Measurements from ENCODE around the gene NCOA5.

The NCOA5 gene

GRCh38 chr20:46070215-46070900 is 19.4 kb downstream of the NCOA5 start:
- no peak for DNase-seq (ENCODE audit: low spot score)
- TF ChIP-seq, protein P1, sequence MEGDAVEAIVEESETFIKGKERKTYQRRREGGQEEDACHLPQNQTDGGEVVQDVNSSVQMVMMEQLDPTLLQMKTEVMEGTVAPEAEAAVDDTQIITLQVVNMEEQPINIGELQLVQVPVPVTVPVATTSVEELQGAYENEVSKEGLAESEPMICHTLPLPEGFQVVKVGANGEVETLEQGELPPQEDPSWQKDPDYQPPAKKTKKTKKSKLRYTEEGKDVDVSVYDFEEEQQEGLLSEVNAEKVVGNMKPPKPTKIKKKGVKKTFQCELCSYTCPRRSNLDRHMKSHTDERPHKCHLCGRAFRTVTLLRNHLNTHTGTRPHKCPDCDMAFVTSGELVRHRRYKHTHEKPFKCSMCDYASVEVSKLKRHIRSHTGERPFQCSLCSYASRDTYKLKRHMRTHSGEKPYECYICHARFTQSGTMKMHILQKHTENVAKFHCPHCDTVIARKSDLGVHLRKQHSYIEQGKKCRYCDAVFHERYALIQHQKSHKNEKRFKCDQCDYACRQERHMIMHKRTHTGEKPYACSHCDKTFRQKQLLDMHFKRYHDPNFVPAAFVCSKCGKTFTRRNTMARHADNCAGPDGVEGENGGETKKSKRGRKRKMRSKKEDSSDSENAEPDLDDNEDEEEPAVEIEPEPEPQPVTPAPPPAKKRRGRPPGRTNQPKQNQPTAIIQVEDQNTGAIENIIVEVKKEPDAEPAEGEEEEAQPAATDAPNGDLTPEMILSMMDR (IDR thresholded peaks at IDR 0.05; ENCODE audit: extremely low read depth, insufficient read depth, missing control alignments) = no peak
- in situ Hi-C loops (cut with MboI; ENCODE audit: low pct_unique_long_range_greater_than_20kb, low sequenced_read_pairs, unreplicated experiment) = no loop called here

GRCh38 chr20:46065691-46066090 is 24.1 kb downstream of the NCOA5 start:
- TF ChIP-seq, protein P1 (IDR thresholded peaks at IDR 0.05; ENCODE audit: extremely low read depth, insufficient read depth, missing control alignments) = no peak
- in situ Hi-C loops (cut with MboI; ENCODE audit: low pct_unique_long_range_greater_than_20kb, low sequenced_read_pairs, unreplicated experiment) = no loop called here
- DNase-seq (ENCODE audit: low spot score) = no peak

DNA sequence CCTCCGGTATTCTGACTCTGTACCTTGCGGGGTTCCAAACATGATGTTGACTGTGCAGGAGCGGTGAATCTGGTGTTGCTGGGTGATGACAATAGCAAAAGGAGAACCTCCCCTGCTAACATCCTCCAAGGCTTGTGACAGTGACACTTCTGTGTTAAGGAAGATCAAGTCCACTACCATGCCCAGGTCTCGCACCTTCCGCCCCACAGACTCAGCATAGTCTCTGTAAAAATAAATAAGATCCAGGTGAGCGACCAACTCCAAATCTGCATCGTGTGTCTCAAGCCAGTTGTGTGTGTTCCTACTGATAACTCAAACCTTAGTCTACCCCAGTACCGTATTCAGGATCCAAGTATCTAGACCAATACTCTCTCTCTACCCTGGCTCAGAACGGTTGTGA is 24.8 kb downstream of the NCOA5 start:
- in situ Hi-C loops (cut with MboI; ENCODE audit: low pct_unique_long_range_greater_than_20kb, low sequenced_read_pairs, unreplicated experiment) = no loop called here
- TF ChIP-seq, protein P1 (IDR thresholded peaks at IDR 0.05; ENCODE audit: extremely low read depth, insufficient read depth, missing control alignments) = no peak
- no peak for DNase-seq (ENCODE audit: low spot score)

- TF ChIP-seq, protein P1 (IDR thresholded peaks at IDR 0.05; ENCODE audit: extremely low read depth, insufficient read depth, missing control alignments) = no peak
- in situ Hi-C loops (cut with MboI; ENCODE audit: low pct_unique_long_range_greater_than_20kb, low sequenced_read_pairs, unreplicated experiment) = no loop called here
- DNase-seq (ENCODE audit: low spot score) = peak; percentile 57
Measured at GRCh38 chr20:46063652-46064054, 26.1 kb downstream of the NCOA5 start.

GRCh38 chr20:46063151-46063550 is 26.6 kb downstream of the NCOA5 start:
- TF ChIP-seq, protein P1 (IDR thresholded peaks at IDR 0.05; ENCODE audit: extremely low read depth, insufficient read depth, missing control alignments) = no peak
- in situ Hi-C loops (cut with MboI; ENCODE audit: low pct_unique_long_range_greater_than_20kb, low sequenced_read_pairs, unreplicated experiment) = no loop called here
- DNase-seq (ENCODE audit: low spot score) = no peak

DNA sequence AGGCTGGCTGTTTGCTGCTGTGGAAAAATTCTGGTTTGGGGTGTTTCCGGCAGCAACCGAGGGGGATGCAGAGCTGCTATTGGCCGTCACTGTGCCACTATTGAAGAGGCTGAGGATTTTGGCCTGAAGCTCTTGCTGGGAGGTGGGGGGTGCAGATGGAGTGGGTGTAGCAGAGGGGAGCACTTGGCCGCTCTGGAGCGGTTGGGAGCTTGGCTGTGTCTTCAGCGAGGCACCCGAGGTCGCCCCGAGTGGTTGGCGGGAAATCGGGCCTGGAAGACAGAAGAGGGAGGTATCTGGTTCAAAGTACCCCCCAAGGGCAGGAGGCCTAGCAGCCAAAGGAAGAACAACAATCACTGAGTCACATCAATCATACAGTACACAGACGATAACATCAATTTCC is 27.1 kb downstream of the NCOA5 start:
- in situ Hi-C loops (cut with MboI; ENCODE audit: low pct_unique_long_range_greater_than_20kb, low sequenced_read_pairs, unreplicated experiment) = no loop called here
- no peak for DNase-seq (ENCODE audit: low spot score)
- TF ChIP-seq, protein P1 (IDR thresholded peaks at IDR 0.05; ENCODE audit: extremely low read depth, insufficient read depth, missing control alignments) = no peak
